Heart left ventricle (tissue), 13 donors: Measurements from ENCODE around the gene KDSR.

Experiments
- POLR2A ChIP-seq, 2 donors: fragments of 450-650 bp; IDR thresholded peaks; one replicate each; pipeline ENCODE4 v1.6.1; 2017; ENCODE audit warnings: antibody characterized with exemption in 2 of 2, mild to moderate bottlenecking in 2 of 2, moderate library complexity in 2 of 2
- TF ChIP-seq, protein P1 (sequence below), 12 donors: fragments of 200-600 bp; sonication (generic) in 4 of 12; IDR thresholded peaks; one replicate each; pipeline versions ENCODE4 v1.5.0 to v1.8.0; 2018 to 2022; ENCODE audit warnings: antibody characterized with exemption in 12 of 12, mild to moderate bottlenecking in 5 of 12
- donor health status: ischemic (EF 13 %, LVEDD 7.1; RV severe dilation, severe dysfunction).
- donor health status: DM: no; HTN: yes; CAD: no.
- donor health status: DM: no; HTN: no; CAD: no.
- donor health status: ischemic (EF 25% LVEDD 6.9; RV normal size, moderate dysfunction).
- donor health status: ischemic (EF 25% LVEDD 5.7; RV mildly dilated, moderate dysfunction).
- donor health status: ischemic (EF 35%, LVEDD 5.7; RV mildly dilated, moderate dysfunction).
- donor health status: nonischemic (EF 11% LVEDD 7.7; RV severe dilation, severe dysfunction).
- donor health status: DM: yes; HTN: yes; CAD: no.
- donor health status: PGD.
- donor health status: ischemic (EF 29% LVEDD 5.4; RV normal size, mild dysfunction).
- donor health status: nonischemic (EF 23%, LVEDD 6.1; RV moderate dilation, normal function).

DNA sequence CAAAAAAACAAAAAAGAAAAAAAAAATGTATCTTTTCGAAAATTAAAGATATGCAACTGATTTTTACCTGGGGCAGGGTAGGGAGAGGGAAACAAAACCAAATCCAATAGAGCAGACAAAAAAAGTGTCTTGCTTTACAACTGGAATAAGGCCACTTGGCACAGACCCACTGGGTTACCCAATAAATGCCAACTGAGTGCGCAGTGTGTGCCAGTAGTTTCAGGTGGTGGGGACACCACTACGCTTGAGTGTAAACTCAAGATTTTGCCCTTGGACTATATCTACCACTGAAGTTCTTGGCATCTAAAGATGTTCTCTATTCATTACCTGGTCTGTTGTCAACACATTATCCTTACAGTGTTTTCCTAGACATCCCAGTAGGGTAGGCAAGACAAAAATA, 39.0 kb upstream of the KDSR start:
- TF ChIP-seq, protein P1, sequence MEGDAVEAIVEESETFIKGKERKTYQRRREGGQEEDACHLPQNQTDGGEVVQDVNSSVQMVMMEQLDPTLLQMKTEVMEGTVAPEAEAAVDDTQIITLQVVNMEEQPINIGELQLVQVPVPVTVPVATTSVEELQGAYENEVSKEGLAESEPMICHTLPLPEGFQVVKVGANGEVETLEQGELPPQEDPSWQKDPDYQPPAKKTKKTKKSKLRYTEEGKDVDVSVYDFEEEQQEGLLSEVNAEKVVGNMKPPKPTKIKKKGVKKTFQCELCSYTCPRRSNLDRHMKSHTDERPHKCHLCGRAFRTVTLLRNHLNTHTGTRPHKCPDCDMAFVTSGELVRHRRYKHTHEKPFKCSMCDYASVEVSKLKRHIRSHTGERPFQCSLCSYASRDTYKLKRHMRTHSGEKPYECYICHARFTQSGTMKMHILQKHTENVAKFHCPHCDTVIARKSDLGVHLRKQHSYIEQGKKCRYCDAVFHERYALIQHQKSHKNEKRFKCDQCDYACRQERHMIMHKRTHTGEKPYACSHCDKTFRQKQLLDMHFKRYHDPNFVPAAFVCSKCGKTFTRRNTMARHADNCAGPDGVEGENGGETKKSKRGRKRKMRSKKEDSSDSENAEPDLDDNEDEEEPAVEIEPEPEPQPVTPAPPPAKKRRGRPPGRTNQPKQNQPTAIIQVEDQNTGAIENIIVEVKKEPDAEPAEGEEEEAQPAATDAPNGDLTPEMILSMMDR (IDR thresholded peaks at IDR 0.05), result no peak
- no peak for TF ChIP-seq POLR2A (IDR thresholded peaks at IDR 0.05)
